ENCODE data around the gene STK25. TPM values are rescaled to one million over a fixed set of nuclear protein-coding genes. Genes with fewer than 3 reads are reported as not detected.
"Not testable (repeated sequence)": the region's sequence is repeated elsewhere in the genome, so short reads cannot be mapped to it uniquely, and the experiment has no call there.

STK25 gene
- total RNA-seq, 2 experiments from 2014 or later, result 156 to 162 TPM

DNA sequence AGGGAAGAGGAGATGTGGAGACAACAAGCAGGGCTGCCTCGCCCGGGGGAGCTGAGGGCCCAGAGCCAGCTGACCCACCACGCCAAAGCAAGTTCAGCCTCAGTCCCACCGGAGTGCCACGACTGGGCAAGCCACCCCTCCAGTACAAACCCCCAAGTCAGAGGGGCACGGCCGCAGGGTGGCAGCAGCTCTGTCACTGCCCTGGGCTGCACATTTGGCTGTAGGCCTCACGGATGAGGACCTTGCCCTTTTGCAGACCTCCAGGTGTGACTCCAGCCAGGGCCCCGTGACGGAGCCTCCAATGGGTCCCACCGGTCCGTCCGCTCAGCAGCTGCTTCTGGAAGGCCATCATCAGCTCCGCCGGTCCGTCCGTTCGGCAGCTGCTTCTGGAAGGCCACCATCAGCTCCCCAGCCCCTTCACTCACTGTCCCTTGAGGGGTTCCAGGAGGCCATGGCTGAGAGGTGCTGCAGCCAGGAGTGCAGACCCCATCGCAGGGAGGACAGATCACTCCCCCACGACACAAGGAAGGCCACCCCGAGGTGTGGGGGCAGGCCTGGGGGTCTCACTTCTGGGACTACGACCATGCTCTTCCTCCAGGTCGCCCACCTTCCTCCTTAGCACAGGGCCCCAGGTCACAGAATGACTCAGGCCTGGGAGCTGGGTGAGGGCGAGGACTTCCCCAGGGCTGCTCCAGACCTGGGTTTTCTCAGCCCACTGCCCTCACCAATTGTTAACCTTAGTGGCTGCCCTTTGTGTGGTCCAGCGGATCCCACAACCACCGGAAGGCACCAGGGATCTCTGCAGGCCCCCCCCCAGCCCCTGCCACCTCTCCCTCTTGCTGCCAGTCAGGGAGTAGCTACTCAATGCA, 24.6 kb upstream of the STK25 start:
- Mint-ChIP-seq H3K4me3 (no peak overlapping the region), H3K27ac (no peak overlapping the region), H3K27me3 (peaks cover 2% of the 10 kb centered on the region), H3K9me3 (no peaks in the 10 kb centered on the region), H3K4me1 (no peaks in the 10 kb centered on the region), H3K36me3 (no peaks in the 10 kb centered on the region)
- POLR2A ChIA-PET, result no interaction called here
- ATAC-seq (ENCODE audit: low read depth), result no peak
- no peak for DNase-seq

DNA sequence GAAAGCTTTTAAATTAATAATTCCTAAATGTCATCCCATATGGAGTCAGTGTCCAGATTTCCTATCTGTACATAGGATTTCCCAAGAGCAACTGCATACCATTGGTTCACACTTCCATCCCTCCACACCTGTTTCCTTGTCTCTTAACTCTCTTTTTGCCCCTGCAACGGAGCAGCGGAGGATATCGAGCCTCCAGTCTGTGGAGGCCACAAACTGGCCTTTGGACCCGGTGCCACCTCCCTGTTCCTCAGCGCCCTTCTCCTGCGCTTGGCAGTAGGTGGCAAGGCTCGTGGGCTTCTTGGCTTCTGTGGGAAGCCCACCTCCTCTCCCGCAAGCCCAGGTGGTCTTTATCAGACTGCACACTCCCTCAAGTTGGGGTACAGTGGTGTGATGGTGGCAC, 23.8 kb upstream of the STK25 start:
- H3K27me3 Mint-ChIP-seq, result peaks cover 2% of the 10 kb centered on the region
- POLR2A ChIA-PET, result no interaction called here
- no peak overlapping the region for H3K4me3 Mint-ChIP-seq
- H3K4me1 Mint-ChIP-seq, result no peaks in the 10 kb centered on the region
- no peaks in the 10 kb centered on the region for H3K9me3 Mint-ChIP-seq
- ATAC-seq (ENCODE audit: low read depth) (no peak), DNase-seq (no peak)
- no peaks in the 10 kb centered on the region for H3K36me3 Mint-ChIP-seq
- H3K27ac Mint-ChIP-seq, result no peak overlapping the region

- POLR2A ChIA-PET, result no interaction called here
- Mint-ChIP-seq H3K27me3 (peaks cover 3% of the 10 kb centered on the region), H3K4me3 (no peak overlapping the region), H3K36me3 (no peaks in the 10 kb centered on the region), H3K9me3 (peaks cover 2% of the 10 kb centered on the region), H3K4me1 (no peaks in the 10 kb centered on the region), H3K27ac (no peak overlapping the region)
- no peak for ATAC-seq (ENCODE audit: low read depth)
- DNase-seq, result no peak
Observed at GRCh38 chr2:241531161-241531722, 22.9 kb upstream of the STK25 start.

- no peaks in the 10 kb centered on the region for H3K36me3 Mint-ChIP-seq
- peaks cover 2% of the 10 kb centered on the region for H3K27me3 Mint-ChIP-seq
- H3K9me3 Mint-ChIP-seq, result peaks cover 6% of the 10 kb centered on the region
- POLR2A ChIA-PET, result no interaction called here
- H3K4me3 Mint-ChIP-seq, result no peak overlapping the region
- no peak overlapping the region for H3K27ac Mint-ChIP-seq
- H3K4me1 Mint-ChIP-seq, result no peaks in the 10 kb centered on the region
- DNase-seq, result no peak
- ATAC-seq (ENCODE audit: low read depth), result no peak
Observed at GRCh38 chr2:241530571-241530970, 22.2 kb upstream of the STK25 start.

DNA sequence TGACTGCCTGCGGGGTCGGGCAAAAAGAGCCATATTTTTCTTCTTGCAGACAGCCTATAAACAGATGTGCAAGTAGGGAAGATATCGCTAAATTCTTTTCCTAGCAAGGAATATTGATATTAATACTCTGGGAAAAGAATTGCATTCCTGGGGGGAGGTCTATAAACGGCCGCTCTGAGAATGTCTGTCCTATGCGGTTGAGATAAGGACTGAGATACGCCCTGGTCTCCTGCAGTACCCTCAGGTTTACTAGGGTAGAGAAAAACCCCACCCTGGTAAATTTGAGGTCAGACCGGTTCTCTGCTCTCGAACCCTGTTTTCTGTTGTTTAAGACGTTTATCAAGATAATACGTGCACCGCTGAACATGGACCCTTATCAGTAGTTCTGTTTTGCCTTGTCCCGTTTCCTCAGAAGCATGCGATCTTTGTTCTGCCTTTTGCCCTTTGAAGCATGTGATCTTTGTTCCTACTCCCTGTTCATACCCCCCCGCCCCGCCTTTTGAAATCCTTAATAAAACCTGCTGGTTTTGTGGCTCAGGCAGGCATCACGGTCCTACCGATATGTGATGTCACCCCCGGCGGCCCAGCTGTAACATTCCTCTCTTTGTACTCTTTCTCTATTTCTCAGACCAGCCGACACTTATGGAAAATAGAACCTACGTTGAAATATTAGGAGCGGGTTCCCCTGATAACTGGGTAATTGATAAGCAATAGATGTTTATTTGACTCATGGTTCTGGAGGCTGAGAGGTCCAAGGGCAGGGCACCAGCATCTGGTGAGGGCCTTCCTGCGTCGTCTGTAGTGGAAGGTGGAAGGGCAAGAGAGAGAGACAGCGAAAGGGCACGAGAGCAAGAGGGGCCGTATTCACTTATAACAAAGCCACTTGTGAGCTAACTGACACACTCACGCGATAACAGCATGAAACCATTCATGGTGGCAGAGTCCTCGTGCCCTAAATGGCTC, 17.7 kb upstream of the STK25 start:
- H3K9me3 Mint-ChIP-seq; H3K4me1 Mint-ChIP-seq; H3K27me3 Mint-ChIP-seq; H3K4me3 Mint-ChIP-seq; ATAC-seq (ENCODE audit: low read depth); DNase-seq; H3K36me3 Mint-ChIP-seq; H3K27ac Mint-ChIP-seq: not testable (repeated sequence)
- POLR2A ChIA-PET, result interaction anchor here (0.6 kb wide), 1 partner anchor 8 kb away, joined by 3 read pairs; no protein-coding TSS in a partner anchor

DNA sequence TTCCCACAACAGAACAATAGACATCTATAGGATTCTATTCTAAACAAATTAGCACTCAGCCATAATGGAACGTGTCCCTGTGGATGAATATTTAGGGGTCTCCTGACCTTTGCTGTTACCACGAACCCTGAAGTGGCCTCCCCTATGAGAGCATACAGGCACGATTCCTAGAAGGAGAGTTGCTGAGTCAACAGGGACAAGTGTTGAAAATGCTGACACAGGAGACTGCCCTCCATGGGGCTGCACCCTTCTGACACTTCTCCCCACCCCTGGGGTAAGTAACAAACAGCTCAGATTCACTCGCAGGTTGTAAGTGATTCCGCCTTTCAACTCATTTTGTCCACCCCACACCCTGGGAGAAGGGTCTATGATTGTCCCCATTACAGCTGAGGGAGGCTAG, 14.1 kb upstream of the STK25 start:
- peaks cover 6% of the 10 kb centered on the region for H3K4me1 Mint-ChIP-seq
- no peak for DNase-seq
- ATAC-seq (ENCODE audit: low read depth), result no peak
- peaks cover 2% of the 10 kb centered on the region for H3K36me3 Mint-ChIP-seq
- peaks cover 7% of the 10 kb centered on the region for H3K9me3 Mint-ChIP-seq
- POLR2A ChIA-PET, result no interaction called here
- peaks cover 6% of the 10 kb centered on the region for H3K27me3 Mint-ChIP-seq
- no peak overlapping the region for H3K4me3 Mint-ChIP-seq
- H3K27ac Mint-ChIP-seq, result no peak overlapping the region

- peaks cover 24% of the 10 kb centered on the region for H3K4me1 Mint-ChIP-seq
- no peak for ATAC-seq (ENCODE audit: low read depth)
- POLR2A ChIA-PET, result no interaction called here
- peaks cover 6% of the 10 kb centered on the region for H3K9me3 Mint-ChIP-seq
- H3K27me3 Mint-ChIP-seq, result peaks cover 2% of the 10 kb centered on the region
- no peak overlapping the region for H3K27ac Mint-ChIP-seq
- peaks cover 7% of the 10 kb centered on the region for H3K36me3 Mint-ChIP-seq
- H3K4me3 Mint-ChIP-seq, result no peak overlapping the region
- DNase-seq, result no peak
Observed at GRCh38 chr2:241519669-241520068, 11.3 kb upstream of the STK25 start.

DNA sequence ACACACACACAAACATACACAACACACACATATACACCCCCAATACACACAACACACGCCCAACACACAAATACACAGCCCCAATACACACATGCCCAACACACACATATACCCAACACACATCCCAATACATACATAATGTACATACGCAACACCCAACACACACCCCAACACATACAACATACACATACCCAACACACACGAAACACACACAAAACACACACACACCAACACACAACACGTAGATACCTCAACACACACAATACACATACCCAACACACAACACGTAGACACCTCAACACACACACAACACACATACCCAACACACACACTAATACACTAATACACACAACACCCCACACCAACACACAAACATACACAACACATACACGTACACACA, 8.9 kb upstream of the STK25 start:
- H3K9me3 Mint-ChIP-seq, result peaks cover 6% of the 10 kb centered on the region

DNA sequence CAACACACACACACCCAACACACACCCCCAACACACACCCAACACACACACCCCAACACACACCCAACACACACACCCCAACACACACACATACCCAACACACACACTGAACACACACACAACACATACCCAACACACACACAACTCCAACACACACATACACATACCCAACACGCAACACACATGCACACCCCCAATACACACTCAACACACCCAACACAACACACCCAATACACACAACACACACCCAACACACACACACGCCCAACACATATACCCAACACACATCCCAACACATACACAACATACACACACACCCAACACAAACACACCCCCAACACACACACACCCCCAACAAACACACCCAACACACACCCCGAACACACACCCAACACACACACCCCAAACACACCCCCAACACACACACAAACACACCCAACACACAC, 8.2 kb upstream of the STK25 start:
- Mint-ChIP-seq H3K27ac (peak overlapping the region; percentile 47), H3K9me3 (peaks cover 6% of the 10 kb centered on the region), H3K4me3 (peak overlapping the region; percentile 17), H3K36me3 (peaks cover 7% of the 10 kb centered on the region), H3K27me3 (peaks cover 2% of the 10 kb centered on the region), H3K4me1 (peaks cover 24% of the 10 kb centered on the region)
- ATAC-seq (ENCODE audit: low read depth) (no peak), DNase-seq (no peak)
- POLR2A ChIA-PET, result interaction anchor here (1.0 to 1.6 kb wide), 2 partner anchors 9 to 10 kb away, joined by 3 to 5 read pairs; partner anchors contain the start of gene STK25

More for the DNA sequence above, 8.9 kb upstream of the STK25 start:
- Mint-ChIP-seq H3K4me3 (no peak overlapping the region), H3K27me3 (peaks cover 2% of the 10 kb centered on the region), H3K36me3 (peaks cover 7% of the 10 kb centered on the region), H3K27ac (peak overlapping the region; percentile 31), H3K4me1 (peaks cover 24% of the 10 kb centered on the region)
- POLR2A ChIA-PET, result no interaction called here
- no peak for ATAC-seq (ENCODE audit: low read depth)
- no peak for DNase-seq

GRCh38 chr2:241514986-241515737, 6.8 kb upstream of the STK25 start:
- Mint-ChIP-seq H3K36me3 (peaks cover 7% of the 10 kb centered on the region), H3K27ac (peak overlapping the region; percentile 66), H3K4me3 (no peak overlapping the region), H3K9me3 (peaks cover 6% of the 10 kb centered on the region), H3K4me1 (peaks cover 18% of the 10 kb centered on the region), H3K27me3 (peaks cover 2% of the 10 kb centered on the region)
- POLR2A ChIA-PET, result interaction anchor here (1.6 kb wide), 1 partner anchor 9 kb away, joined by 5 read pairs; no protein-coding TSS in a partner anchor
- ATAC-seq (ENCODE audit: low read depth) (no peak), DNase-seq (no peak)

DNA sequence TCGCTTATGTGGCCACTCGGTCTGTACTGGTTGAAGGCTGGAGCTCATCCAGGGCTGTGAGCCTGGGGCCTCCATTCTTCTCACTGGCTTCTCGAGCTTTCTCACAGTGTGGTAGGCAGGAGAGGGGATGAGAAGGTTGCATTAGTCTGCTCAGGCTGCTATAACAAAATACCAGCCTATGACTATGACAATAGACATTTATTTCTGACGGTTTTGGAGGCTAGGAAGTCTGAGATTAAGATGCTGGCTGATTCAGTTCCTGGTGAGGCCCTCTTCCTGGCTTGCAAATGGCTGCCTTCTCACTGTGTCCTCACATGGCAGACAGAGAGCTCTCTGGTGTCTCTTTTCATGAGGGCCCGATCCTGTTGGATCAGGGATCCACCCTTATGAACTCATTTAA, 6.2 kb upstream of the STK25 start:
- Mint-ChIP-seq H3K27ac (no peak overlapping the region), H3K4me3 (no peak overlapping the region), H3K27me3 (peaks cover 2% of the 10 kb centered on the region), H3K9me3 (peaks cover 6% of the 10 kb centered on the region), H3K4me1 (peaks cover 19% of the 10 kb centered on the region), H3K36me3 (peaks cover 7% of the 10 kb centered on the region)
- DNase-seq (no peak), ATAC-seq (ENCODE audit: low read depth) (no peak)
- POLR2A ChIA-PET, result no interaction called here

GRCh38 chr2:241511091-241511741, 2.8 kb upstream of the STK25 start:
- Mint-ChIP-seq H3K4me1 (peaks cover 21% of the 10 kb centered on the region), H3K9me3 (no peaks in the 10 kb centered on the region), H3K27ac (no peak overlapping the region), H3K27me3 (no peaks in the 10 kb centered on the region), H3K36me3 (no peaks in the 10 kb centered on the region), H3K4me3 (no peak overlapping the region)
- no peak for DNase-seq
- no peak for ATAC-seq (ENCODE audit: low read depth)
- POLR2A ChIA-PET, result interaction anchor here (0.5 kb wide), 1 partner anchor 18 kb away, joined by 4 read pairs; no protein-coding TSS in a partner anchor

Measured in activated naive CD8-positive, alpha-beta T cell treated with anti-CD3 and anti-CD28 coated beads, Interleukin-2, amount 10 ng/mL, durations not matched to agents 7 days and 5 days (primary cell).